H1 (cell line): ENCODE data around the gene MATR3. TPM values are rescaled to one million over a fixed set of nuclear protein-coding genes. Genes with fewer than 3 reads are reported as not detected.

Experiments
- CTCF ChIA-PET: fragments of 300-600 bp; sonication (Branson Sonifier 250); formaldehyde crosslinking; loops from one replicate; lab custom pipeline; 2021; ENCODE audit not compliant: partially characterized antibody; lab: Charles Lee
- POLR2A ChIA-PET: fragments of 300-600 bp; sonication (Branson Sonifier 250); formaldehyde crosslinking; loops from one replicate; lab custom pipeline; 2021; ENCODE audit warnings: inconsistent platforms; ENCODE audit not compliant: partially characterized antibody; lab: Charles Lee
- DNase-seq, 2 experiments: peaks; one replicate each; pipeline versions ENCODE4 v3.0.0 to v3.0.0-alpha.2; 2010 to 2022; ENCODE audit warnings: low spot score in 2 of 2, low read depth in 1 of 2, mixed read lengths in 1 of 2
- FAIRE-seq: peaks from 2 replicates; lab custom pipeline; 2011; peaks lifted over from hg19 to GRCh38; lab: Jason Lieb, UNC
- H2AFZ ChIP-seq: 2 replicates; pipeline ENCODE4 v1.8.1; 2012; ENCODE audit warnings: low read length, inconsistent platforms
- H2AK5ac ChIP-seq: 2 replicates; pipeline ENCODE4 v1.6.1; 2013; ENCODE audit warnings: low read depth, low read length
- H2BK120ac ChIP-seq: replicated peaks from 2 replicates; pipeline ENCODE3; 2013; ENCODE audit warnings: low read depth, low read length, inconsistent platforms
- H2BK12ac ChIP-seq: 2 replicates; pipeline ENCODE4 v1.6.1; 2013; ENCODE audit warnings: low read depth, low read length
- H2BK15ac ChIP-seq: 2 replicates; pipeline ENCODE4 v1.6.1; 2013; ENCODE audit warnings: low read length
- H2BK20ac ChIP-seq: 2 replicates; pipeline ENCODE4 v1.6.1; 2013; ENCODE audit warnings: low read length
- H2BK5ac ChIP-seq: 2 replicates; pipeline ENCODE4 v1.6.1; 2013; ENCODE audit warnings: low read depth, low read length
- H3K14ac ChIP-seq: 2 replicates; pipeline ENCODE4 v1.6.1; 2013; ENCODE audit warnings: inconsistent platforms; ENCODE audit not compliant: insufficient read length
- H3K18ac ChIP-seq: 2 replicates; pipeline ENCODE4 v1.6.1; 2013; ENCODE audit warnings: low read length; ENCODE audit errors: extremely low read depth
- H3K23ac ChIP-seq: 2 replicates; pipeline ENCODE4 v1.6.1; 2013; ENCODE audit warnings: inconsistent platforms; ENCODE audit not compliant: insufficient read length
- H3K23me2 ChIP-seq: 2 replicates; pipeline ENCODE4 v1.6.1; 2013; ENCODE audit warnings: low read depth, low read length
- H3K27ac ChIP-seq: 2 replicates; pipeline ENCODE4 v1.6.1; 2011; ENCODE audit warnings: low read depth, low read length, inconsistent platforms
- H3K27me3 ChIP-seq, 4 experiments: replicated peaks in 1 of 4; 1 replicate in 1 of 4; 2 replicates in 3 of 4; pipeline versions ENCODE4 v1.6.1 to v1.8.1; 2011 to 2013; ENCODE audit warnings: low read length in 3 of 4, mild to moderate bottlenecking in 3 of 4, inconsistent platforms in 2 of 4, mixed read lengths in 2 of 4, moderate library complexity in 1 of 4; ENCODE audit not compliant: control insufficient read depth in 3 of 4, insufficient read depth in 3 of 4; ENCODE audit errors: extremely low read depth in 1 of 4
- H3K36me3 ChIP-seq, 4 experiments: 2 replicates each; pipeline versions ENCODE4 v1.6.1 to v1.8.1; 2011 to 2013; ENCODE audit warnings: mild to moderate bottlenecking in 4 of 4, low read length in 3 of 4, moderate library complexity in 2 of 4, control low read depth in 1 of 4, inconsistent platforms in 1 of 4; ENCODE audit not compliant: insufficient read depth in 4 of 4, control insufficient read depth in 2 of 4
- H3K4ac ChIP-seq: replicated peaks from 2 replicates; pipeline ENCODE3; 2013; ENCODE audit warnings: low read length, low read depth, mixed read lengths, inconsistent platforms; ENCODE audit not compliant: insufficient read length
- H3K4me1 ChIP-seq, 4 experiments: replicated peaks in 1 of 4; 1 replicate in 1 of 4; 2 replicates in 3 of 4; pipeline versions ENCODE4 v1.6.1 to v1.8.1; 2011 to 2013; ENCODE audit warnings: low read length in 3 of 4, inconsistent platforms in 2 of 4, mixed read lengths in 1 of 4; ENCODE audit not compliant: insufficient read depth in 4 of 4, control insufficient read depth in 3 of 4
- H3K4me2 ChIP-seq, 2 experiments: 2 replicates each; pipeline versions ENCODE4 v1.6.1 to v1.8.1; 2011 to 2013; ENCODE audit warnings: low read depth in 2 of 2, low read length in 2 of 2, control low read depth in 1 of 2, inconsistent platforms in 1 of 2, mild to moderate bottlenecking in 1 of 2; ENCODE audit not compliant: insufficient read depth in 1 of 2
- H3K4me3 ChIP-seq, 4 experiments: fragments of 200-600, 300-600 bp in 1 of 4; sonication (generic), shearing (Covaris generic), sonication (Bioruptor Twin) in 1 of 4; 2 replicates each; pipeline versions ENCODE4 v1.5.1 to v1.8.1; 2011 to 2016; ENCODE audit warnings: low read length in 4 of 4, low read depth in 3 of 4, control low read depth in 2 of 4, inconsistent platforms in 2 of 4, mild to moderate bottlenecking in 2 of 4, mixed read lengths in 1 of 4, moderate library complexity in 1 of 4; ENCODE audit not compliant: insufficient read depth in 2 of 4; ENCODE audit errors: extremely low read depth in 1 of 4
- H3K56ac ChIP-seq: replicated peaks from 2 replicates; pipeline ENCODE3; 2013; ENCODE audit warnings: low read depth, mild to moderate bottlenecking, mixed read lengths, low read length, inconsistent platforms; ENCODE audit not compliant: insufficient read length
- H3K79me1 ChIP-seq: 2 replicates; pipeline ENCODE4 v1.6.1; 2013; ENCODE audit warnings: low read depth, low read length, control low read depth
- H3K79me2 ChIP-seq, 2 experiments: 2 replicates each; pipeline versions ENCODE4 v1.6.1 to v1.8.1; 2012 to 2013; ENCODE audit warnings: low read length in 2 of 2, mild to moderate bottlenecking in 2 of 2, inconsistent platforms in 1 of 2; ENCODE audit not compliant: insufficient read depth in 2 of 2, control insufficient read depth in 1 of 2
- H3K9ac ChIP-seq, 4 experiments: replicated peaks in 1 of 4; 1 replicate in 1 of 4; 2 replicates in 3 of 4; pipeline versions ENCODE4 v1.6.1 to v1.8.1; 2011 to 2013; ENCODE audit warnings: low read depth in 3 of 4, low read length in 3 of 4, control low read depth in 2 of 4, mild to moderate bottlenecking in 2 of 4, moderate library complexity in 2 of 4, inconsistent platforms in 1 of 4; ENCODE audit errors: extremely low read depth in 1 of 4
- H3K9me3 ChIP-seq, 2 experiments: 2 replicates each; pipeline versions ENCODE4 v1.6.1 to v1.8.1; 2012 to 2013; ENCODE audit warnings: mild to moderate bottlenecking in 2 of 2, moderate library complexity in 2 of 2, control low read depth in 1 of 2, inconsistent platforms in 1 of 2, low read depth in 1 of 2, low read length in 1 of 2, mixed read lengths in 1 of 2; ENCODE audit not compliant: insufficient read depth in 2 of 2
- H4K20me1 ChIP-seq, 2 experiments: replicated peaks in 1 of 2; 2 replicates each; pipeline versions ENCODE3 to v1.8.1; 2011 to 2013; ENCODE audit warnings: inconsistent platforms in 2 of 2, low read length in 2 of 2, mild to moderate bottlenecking in 1 of 2; ENCODE audit not compliant: insufficient read depth in 2 of 2, control insufficient read depth in 1 of 2
- H4K5ac ChIP-seq: 2 replicates; pipeline ENCODE4 v1.6.1; 2013; ENCODE audit warnings: low read length, low read depth, mixed read lengths, inconsistent platforms; ENCODE audit not compliant: insufficient read length
- H4K8ac ChIP-seq: 2 replicates; pipeline ENCODE4 v1.8.0; 2013; ENCODE audit warnings: mild to moderate bottlenecking, moderate library complexity, low read length, inconsistent platforms; ENCODE audit not compliant: insufficient read depth; ENCODE audit errors: extremely low read depth
- H4K91ac ChIP-seq: replicated peaks from 2 replicates; pipeline ENCODE3; 2013; ENCODE audit warnings: low read length, mixed read lengths, inconsistent platforms; ENCODE audit not compliant: insufficient read length
- ASH2L ChIP-seq: fragments of 200-600, 300-600 bp; sonication (generic); IDR thresholded peaks from one replicate; pipeline ENCODE4 v1.7.1; 2017; ENCODE audit warnings: low read length
- ATF2 ChIP-seq: IDR thresholded peaks from 2 replicates; pipeline ENCODE4 v1.6.1; 2012; ENCODE audit warnings: low read length, inconsistent platforms
- CBX8 ChIP-seq: fragments of 300-800, 300-1000 bp; sonication (generic); IDR thresholded peaks from 2 replicates; pipeline ENCODE4 v1.7.1; 2016; ENCODE audit warnings: low read depth, low read length, borderline replicate concordance
- GABPA ChIP-seq: IDR thresholded peaks from 2 replicates; pipeline ENCODE4 v1.6.1; 2011; ENCODE audit warnings: mild to moderate bottlenecking, low read length, moderate library complexity, borderline replicate concordance; ENCODE audit not compliant: insufficient read depth
- HDAC6 ChIP-seq: IDR thresholded peaks from one replicate; pipeline ENCODE4 v1.7.1; 2012; ENCODE audit warnings: low read depth, mild to moderate bottlenecking, inconsistent platforms, low read length, moderate library complexity
- JUND ChIP-seq: IDR thresholded peaks from 2 replicates; pipeline ENCODE4 v1.6.1; 2011; ENCODE audit warnings: mild to moderate bottlenecking, improper control_type of control experiment, low read length
- KDM1A ChIP-seq: fragments of 200-600, 300-600 bp; sonication (generic); IDR thresholded peaks from 2 replicates; pipeline ENCODE4 v1.7.1; 2016; ENCODE audit warnings: mild to moderate bottlenecking, low read length, borderline replicate concordance
- POLR2A ChIP-seq, 2 experiments: IDR thresholded peaks; 1 replicate in 1 of 2; 2 replicates in 1 of 2; pipeline ENCODE4 v1.6.1; 2011; ENCODE audit warnings: low read depth in 2 of 2, low read length in 2 of 2, mild to moderate bottlenecking in 2 of 2; ENCODE audit errors: control extremely low read depth in 1 of 2
- RFX5 ChIP-seq: IDR thresholded peaks from 2 replicates; pipeline ENCODE4 v1.6.1; 2011; ENCODE audit warnings: low read depth, low read length, improper control_type of control experiment, borderline replicate concordance
- RNF2 ChIP-seq: fragments of 200-900, 300-1000 bp; sonication (generic); IDR thresholded peaks from 2 replicates; pipeline ENCODE4 v1.7.1; 2016; ENCODE audit warnings: borderline replicate concordance, low read depth, mild to moderate bottlenecking, antibody characterized with exemption, low read length; ENCODE audit not compliant: poor library complexity, severe bottlenecking; ENCODE audit errors: missing control alignments
- SIX5 ChIP-seq: IDR thresholded peaks from 2 replicates; pipeline ENCODE4 v1.6.1; 2011; ENCODE audit warnings: mild to moderate bottlenecking, low read depth, low read length
- WGBS, 2 experiments: shearing (Covaris generic) in 1 of 2; methylation state at CpG; one replicate each; pipeline versions ENCODE4 v1.1.6 to v1.1.7; 2013 to 2015; ENCODE audit warnings: low lambda C conversion rate in 2 of 2, mixed read lengths in 2 of 2, inconsistent platforms in 1 of 2, low coverage in 1 of 2, missing lambda C conversion rate in 1 of 2; ENCODE audit not compliant: insufficient replicate concordance in 2 of 2, insufficient coverage in 1 of 2, insufficient read length in 1 of 2; ENCODE audit errors: extremely low coverage in 1 of 2, missing lambda C conversion rate in 1 of 2; 5-methylcytosine and 5-hydroxymethylcytosine counted together
- polyA plus RNA-seq, 7 experiments: library from polyadenylated mRNA; depleted of rRNA in 3 of 7; stranded (reverse) in 5 of 7; unstranded in 2 of 7; fragments of >200 nt in 5 of 7; fragments of 200-250 nt in 2 of 7; gene quantifications; 1 replicate in 5 of 7; 2 replicates in 1 of 7; 4 replicates in 1 of 7; pipeline versions ENCODE4 v1.2.1 to v1.2.3, GENCODE V29; 2011 to 2013; ENCODE audit warnings: missing spikeins in 2 of 7, mixed read lengths in 2 of 7
- total RNA-seq: library from RNA; stranded (reverse); fragmentation: NEBNext Ultra II Directional; extraction: Animal tissue kit (Norgen Biotek cat#: 25700); gene quantifications from 2 replicates; pipeline ENCODE4 v1.2.1, GENCODE V29; 2021

The MATR3 gene
- total and polyA plus RNA-seq, 2 of the 8 experiments (the other 6 are each of a cell fraction or from before 2014, with no cell fraction given): 116 to 389 TPM

GRCh38 chr5:139262059-139262741, 31.3 kb upstream of the MATR3 start:
- Histone ChIP-seq H2BK120ac (no peak overlapping the region), H3K27me3 (no peaks in the 10 kb centered on the region), H3K56ac (no peak overlapping the region), H3K79me2 (no peaks in the 10 kb centered on the region), H2BK20ac (no peak overlapping the region), H3K9me3 (no peaks in the 10 kb centered on the region), H2AFZ (no peak overlapping the region), H2BK15ac (no peak overlapping the region), H4K8ac (no peak overlapping the region), H3K4me1 (no peaks in the 10 kb centered on the region; a peak in 1 of 7 replicates), H3K18ac (no peak overlapping the region), H4K5ac (no peak overlapping the region), H2BK5ac (no peak overlapping the region), H4K20me1 (no peaks in the 10 kb centered on the region), H3K23me2 (no peaks in the 10 kb centered on the region), H3K36me3 (no peaks in the 10 kb centered on the region), H3K27ac (no peak overlapping the region), H3K14ac (no peak overlapping the region), H3K79me1 (no peaks in the 10 kb centered on the region), H3K23ac (no peak overlapping the region), H3K4me2 (no peak overlapping the region), H3K4me3 (no peak overlapping the region), H2AK5ac (no peak overlapping the region), H2BK12ac (no peak overlapping the region), H3K4ac (no peak overlapping the region), H3K9ac (no peak overlapping the region), H4K91ac (no peak overlapping the region)
- ChIA-PET CTCF (interaction anchor here (0.7 to 2.7 kb wide), 19 partner anchors 11 to 620 kb away, joined by 3 to 13 read pairs (median 3); no protein-coding TSS in a partner anchor), POLR2A (interaction anchor here (0.5 to 3.1 kb wide), 4 partner anchors 11 to 153 kb away, joined by 3 to 13 read pairs (median 6); no protein-coding TSS in a partner anchor)
- no peak for FAIRE-seq
- WGBS, 2 experiments: 89% methylated on average over 6 of the region's 6 CpGs; no CpG with 5 or more reads in 1 of the 2 experiments
- DNase-seq: no peak
- TF ChIP-seq KDM1A (no peak), RFX5 (no peak), POLR2A (IDR thresholded peaks at IDR 0.05; ENCODE audit: control extremely low read depth in 1 of 2, low read depth in 2 of 2, low read length in 2 of 2) (no peak), GABPA (no peak), CBX8 (no peak), RNF2 (no peak), JUND (no peak), ATF2 (no peak), HDAC6 (no peak), SIX5 (no peak), ASH2L (no peak)
